GM21526 (cell line): Measurements from ENCODE around the gene FAR1.
A peak's percentile ranks its signal among the peaks of the same experiment; 100 is the strongest.

Experiments
- ATAC-seq: cut with Tn5 transposase; IDR thresholded peaks from one replicate; pipeline ENCODE4 v1.9.1; 2021; ENCODE audit warnings: moderate library complexity; ENCODE audit not compliant: unreplicated experiment, low FRiP score

FAR1 gene

GRCh38 chr11:13668957-13669521 lies 571 bp downstream of the FAR1 start:
- peak; percentile 24 for ATAC-seq

DNA sequence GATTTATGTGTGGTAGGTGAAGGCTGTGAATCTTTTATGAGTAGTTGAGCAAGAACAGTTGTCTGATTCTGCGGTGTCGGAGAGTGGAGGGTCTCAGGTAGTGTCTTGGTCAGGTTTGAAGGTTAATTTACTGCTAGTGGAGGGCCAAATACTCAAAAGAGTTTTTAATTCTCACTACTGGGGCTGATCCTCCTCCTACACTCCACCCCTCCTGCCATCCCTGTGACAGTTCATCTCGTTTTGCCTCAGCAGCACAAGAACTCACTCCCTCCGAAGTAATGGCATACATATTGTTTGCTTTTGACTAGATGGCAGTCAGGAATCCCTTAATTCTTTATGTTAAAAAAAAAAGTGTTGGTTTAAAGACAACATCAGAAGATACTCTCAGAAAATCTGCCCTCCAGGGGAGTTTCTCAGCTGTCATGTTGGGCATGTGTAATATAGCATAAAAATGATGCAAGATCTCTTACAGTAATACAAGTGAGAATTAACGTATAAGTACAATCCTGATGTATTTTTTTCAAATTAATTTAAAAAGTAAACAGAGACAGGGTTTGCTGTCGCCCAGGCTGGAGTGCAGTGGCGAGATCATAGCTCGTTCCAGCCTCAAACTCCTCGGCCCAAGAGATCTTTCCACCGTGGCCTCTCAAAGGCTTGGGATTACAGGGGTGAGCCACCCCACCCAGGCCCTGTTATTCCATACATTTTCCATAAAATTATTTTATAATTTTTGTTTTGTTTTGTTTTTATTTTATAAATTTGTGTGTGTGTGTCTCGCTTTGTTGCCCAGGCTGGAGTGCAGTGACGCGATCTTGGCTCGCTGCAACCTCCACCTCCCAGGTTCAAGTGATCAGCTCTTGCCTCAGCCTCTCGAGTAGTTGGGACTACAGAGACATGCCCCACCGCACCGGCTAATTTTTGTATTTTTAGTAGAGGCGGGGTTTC lies 1.3 kb downstream of the FAR1 start:
- no peak for ATAC-seq

- ATAC-seq, result no peak
Measured at GRCh38 chr11:13672576-13673210, 4.2 kb downstream of the FAR1 start.

- ATAC-seq, result no peak
Measured at GRCh38 chr11:13674799-13675509, 6.5 kb downstream of the FAR1 start.

- no peak for ATAC-seq
Measured at GRCh38 chr11:13676576-13676975, 8.1 kb downstream of the FAR1 start.

DNA sequence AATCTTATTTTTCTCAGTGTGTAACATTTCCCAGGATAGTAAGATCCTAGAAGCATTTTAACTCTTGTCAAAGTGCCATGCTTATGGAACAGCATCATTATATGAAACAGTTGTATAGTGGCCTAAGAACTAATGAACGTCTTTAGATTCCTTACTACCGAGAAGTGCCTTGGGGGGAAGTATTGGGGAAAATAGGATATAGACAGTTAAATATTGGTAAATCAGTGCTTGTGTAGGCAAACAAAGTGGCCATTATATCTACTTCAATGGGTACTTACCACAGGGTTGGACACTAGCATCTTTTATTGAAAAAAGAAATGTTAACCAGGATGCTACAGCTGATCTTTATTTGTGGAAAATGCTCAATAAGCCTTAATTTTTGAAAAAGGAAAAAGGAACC lies 11.3 kb downstream of the FAR1 start:
- no peak for ATAC-seq

DNA sequence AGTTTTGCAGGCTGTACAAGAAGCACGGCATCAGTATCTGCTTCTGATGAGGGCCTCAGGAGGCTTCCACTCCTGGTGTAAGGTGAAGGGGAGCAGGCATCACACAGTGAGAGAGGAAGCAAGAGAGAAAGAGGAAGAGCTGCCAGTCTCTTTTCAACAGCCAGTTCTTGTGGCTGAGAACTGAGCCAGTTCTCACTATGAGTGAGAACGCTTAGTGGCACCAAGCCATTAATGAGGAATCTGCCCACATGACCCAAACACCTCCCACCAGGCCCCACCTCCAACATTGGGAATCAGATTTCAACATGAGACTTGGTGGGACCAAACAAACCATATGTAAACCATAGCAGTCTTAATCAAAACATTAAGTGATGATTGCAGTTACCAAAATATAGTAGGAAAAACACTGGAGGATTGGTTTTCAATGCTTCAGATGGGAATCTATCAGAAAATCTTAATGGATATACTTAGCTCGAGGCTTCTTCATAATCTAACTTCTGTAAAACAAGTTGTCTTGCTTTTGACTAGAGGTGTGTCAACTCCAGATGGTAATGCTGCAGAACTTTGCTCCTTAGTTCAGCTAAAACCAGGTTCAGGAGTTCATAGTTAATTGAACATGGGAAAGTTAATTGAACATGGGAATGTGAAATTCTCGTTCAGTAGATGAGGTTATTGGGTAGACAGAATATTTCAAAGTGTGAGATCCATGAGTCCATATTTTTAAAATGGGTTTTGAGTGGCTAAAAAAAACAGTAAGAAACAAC lies 12.2 kb downstream of the FAR1 start:
- peak; percentile 84 for ATAC-seq

DNA sequence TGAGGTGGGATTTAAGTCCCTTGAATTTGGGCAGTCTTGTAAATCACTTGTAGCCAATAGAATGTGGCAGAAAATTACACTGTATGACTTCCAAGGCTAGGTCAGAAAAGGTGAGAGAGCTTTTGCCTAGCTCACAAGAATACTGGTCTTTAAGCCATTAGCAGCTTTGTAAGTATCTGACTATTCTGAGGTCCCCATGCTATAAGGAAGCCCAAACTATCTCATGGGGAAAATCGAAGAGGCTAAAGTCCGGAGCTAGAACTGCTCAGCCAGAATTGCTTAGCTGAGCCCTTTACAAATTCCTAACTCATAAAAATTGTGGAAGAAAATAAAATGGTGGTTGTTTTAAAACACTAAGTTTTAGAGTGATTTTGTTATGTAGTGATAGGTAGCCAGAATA lies 13.0 kb downstream of the FAR1 start:
- ATAC-seq, result no peak

GRCh38 chr11:13682212-13682611 lies 13.7 kb downstream of the FAR1 start:
- no peak for ATAC-seq

DNA sequence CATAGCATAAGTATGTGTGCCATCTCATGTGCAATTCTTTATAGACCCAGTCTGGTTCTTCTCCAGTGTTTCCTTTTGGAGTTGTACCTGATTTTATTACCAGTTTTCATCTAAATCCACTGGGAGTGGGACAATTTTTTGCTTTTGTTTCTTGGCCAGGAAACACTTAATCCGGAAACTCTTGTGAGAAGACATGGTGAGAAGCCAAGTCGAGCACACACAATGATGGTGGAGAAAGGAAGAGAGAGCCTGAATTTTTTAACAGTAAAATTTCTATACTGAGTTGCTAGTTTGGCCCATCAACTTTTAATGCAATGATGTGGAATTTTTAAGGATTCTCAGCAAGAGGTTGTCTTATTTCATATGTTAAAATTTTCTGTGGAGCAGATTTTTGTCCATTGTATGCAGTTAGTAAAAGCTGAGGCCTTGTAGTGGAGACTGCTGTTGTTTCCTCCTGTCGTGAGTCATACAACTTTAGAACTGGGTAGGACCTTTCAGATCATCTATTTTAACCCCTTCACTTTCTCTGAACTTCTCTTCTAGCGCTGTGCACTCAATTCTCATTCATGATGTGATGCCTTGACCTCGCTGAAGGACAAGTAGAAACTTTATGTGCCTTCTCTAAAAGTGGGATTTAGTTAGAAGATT lies 17.1 kb downstream of the FAR1 start:
- no peak for ATAC-seq

- ATAC-seq, result no peak
Measured at GRCh38 chr11:13686776-13687175, 18.3 kb downstream of the FAR1 start.

DNA sequence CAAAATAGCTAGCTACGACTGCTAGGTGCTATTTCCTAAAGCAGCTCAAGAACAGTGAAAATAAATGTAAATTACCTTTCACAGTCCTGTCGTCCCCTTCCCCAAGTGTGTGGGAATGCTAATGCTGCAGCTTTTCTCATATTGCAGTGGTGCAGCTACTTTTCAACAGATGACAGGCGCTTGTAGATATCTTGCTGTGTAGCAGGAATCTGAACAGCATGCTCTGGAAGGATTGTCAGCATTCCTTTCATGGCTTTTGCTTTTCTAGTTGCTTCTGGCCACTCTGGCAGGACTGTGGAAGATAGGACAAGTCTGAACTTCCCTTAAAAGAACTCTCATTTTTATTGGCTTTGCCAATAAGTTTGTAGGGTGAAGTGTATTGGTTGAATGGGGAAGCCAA lies 18.8 kb downstream of the FAR1 start:
- ATAC-seq, result no peak

- ATAC-seq, result no peak
Measured at GRCh38 chr11:13691286-13691899, 22.9 kb downstream of the FAR1 start.

- no peak for ATAC-seq
Measured at GRCh38 chr11:13692172-13692571, 23.7 kb downstream of the FAR1 start.

- ATAC-seq, result no peak
Measured at GRCh38 chr11:13694115-13694514, 25.6 kb downstream of the FAR1 start.

DNA sequence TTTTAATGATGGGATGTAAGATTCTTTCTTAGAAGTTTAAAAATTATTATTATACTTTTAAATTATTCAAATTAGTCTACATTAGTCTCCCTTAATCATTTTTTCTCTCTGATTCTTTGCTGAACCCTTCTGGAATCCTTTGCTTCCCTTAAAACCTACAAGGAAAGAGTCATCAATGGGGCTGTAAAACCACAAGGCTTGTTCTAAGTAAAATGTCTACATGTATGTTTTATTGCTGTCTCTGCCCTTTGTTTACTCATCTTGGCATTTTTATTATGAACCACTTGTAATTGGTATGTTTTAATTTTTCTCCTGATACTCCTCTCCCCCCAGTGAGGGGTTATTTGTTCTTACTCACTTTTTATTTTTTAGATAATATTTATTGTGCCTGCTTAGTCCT lies 27.4 kb downstream of the FAR1 start:
- no peak for ATAC-seq

- ATAC-seq, result no peak
Measured at GRCh38 chr11:13697710-13698109, 29.2 kb downstream of the FAR1 start.

GRCh38 chr11:13698132-13698531 lies 29.7 kb downstream of the FAR1 start:
- no peak for ATAC-seq

DNA sequence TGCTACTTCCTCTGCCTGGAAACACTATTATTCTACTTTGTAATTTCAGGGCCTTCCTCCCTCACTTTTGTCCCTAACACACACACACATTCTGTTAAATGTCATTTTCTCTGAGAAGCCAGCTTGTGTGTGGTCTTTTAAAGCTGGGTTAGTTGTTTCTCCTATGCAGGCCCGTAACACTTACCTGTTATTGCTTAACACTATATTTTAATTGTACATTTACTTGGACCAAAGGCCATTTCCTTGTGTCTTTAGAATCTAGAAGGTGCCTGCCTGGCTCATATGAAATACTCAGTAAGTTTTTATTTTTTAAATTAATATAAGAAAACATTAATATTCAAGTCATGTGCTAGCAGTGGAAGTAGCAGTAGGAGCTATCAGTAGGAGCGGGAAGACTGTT lies 30.6 kb downstream of the FAR1 start:
- ATAC-seq, result no peak
